ENCODE data around the gene CNPY3. TPM values are rescaled to one million over a fixed set of nuclear protein-coding genes. Genes with fewer than 3 reads are reported as not detected.

The CNPY3 gene
- total RNA-seq: 45.3 and 62.0 TPM in 2 replicates

DNA sequence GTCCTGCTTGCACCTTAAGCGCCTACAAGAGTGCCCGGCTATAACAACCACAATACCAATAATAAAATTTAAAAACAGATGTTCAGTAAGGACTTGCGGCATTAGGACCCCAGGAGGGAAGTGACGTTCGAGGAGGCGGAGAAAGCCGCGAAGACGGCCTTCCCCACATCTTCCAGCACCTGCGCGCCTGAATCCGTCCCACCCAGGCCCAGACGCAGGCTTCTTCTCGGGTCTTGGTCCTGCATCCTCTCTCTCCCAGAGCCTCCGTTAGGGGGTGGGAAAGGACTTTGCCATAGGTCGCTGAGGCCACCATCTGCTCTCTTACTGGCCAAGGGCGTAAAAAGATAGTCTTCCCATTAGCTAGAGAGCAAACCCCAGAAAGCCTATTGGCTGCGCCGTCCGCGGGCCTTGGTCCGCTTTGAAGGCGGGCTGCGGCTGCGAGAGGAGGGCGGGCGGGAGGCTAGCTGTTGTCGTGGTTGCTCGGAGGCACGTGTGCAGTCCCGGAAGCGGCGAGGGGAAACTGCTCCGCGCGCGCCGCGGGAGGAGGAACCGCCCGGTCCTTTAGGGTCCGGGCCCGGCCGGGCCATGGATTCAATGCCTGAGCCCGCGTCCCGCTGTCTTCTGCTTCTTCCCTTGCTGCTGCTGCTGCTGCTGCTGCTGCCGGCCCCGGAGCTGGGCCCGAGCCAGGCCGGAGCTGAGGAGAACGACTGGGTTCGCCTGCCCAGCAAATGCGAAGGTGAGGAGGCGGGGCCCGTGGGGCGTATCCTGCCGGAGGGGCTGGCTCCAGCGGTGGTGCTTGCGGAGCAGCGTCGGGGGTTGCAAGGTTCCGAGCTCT, at the start of gene CNPY3:
Gene CNPY3, plus strand, starts transcription at position 495 of the 835 bp plus-strand sequence. Its CDS starts 91 bp downstream, at position 586.

DNA sequence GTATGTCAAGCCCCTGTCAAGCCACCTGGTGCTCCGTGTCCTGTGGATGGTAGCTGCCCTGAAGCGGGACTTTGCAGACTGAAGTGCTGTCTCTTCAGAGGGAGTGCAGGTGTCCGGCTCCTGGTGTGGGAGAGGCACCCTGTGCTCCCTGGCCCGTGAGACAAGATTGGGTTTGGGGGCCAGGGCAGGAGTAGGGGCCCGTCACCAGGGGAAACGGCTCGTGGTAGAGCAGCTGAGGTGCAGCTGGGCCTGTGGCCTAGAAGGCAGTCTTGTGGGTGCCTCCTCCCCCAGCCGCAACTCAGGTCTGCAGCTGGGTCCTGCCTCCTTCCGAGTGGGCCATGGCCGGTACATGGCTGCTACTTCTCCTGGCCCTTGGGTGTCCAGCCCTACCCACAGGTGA, 13.5 kb upstream of the CNPY3 start, which contains the start of gene PTCRA:
Gene PTCRA, plus strand, starts transcription at position 322 of the 400 bp plus-strand sequence. Its CDS starts 17 bp downstream, at position 339.

DNA sequence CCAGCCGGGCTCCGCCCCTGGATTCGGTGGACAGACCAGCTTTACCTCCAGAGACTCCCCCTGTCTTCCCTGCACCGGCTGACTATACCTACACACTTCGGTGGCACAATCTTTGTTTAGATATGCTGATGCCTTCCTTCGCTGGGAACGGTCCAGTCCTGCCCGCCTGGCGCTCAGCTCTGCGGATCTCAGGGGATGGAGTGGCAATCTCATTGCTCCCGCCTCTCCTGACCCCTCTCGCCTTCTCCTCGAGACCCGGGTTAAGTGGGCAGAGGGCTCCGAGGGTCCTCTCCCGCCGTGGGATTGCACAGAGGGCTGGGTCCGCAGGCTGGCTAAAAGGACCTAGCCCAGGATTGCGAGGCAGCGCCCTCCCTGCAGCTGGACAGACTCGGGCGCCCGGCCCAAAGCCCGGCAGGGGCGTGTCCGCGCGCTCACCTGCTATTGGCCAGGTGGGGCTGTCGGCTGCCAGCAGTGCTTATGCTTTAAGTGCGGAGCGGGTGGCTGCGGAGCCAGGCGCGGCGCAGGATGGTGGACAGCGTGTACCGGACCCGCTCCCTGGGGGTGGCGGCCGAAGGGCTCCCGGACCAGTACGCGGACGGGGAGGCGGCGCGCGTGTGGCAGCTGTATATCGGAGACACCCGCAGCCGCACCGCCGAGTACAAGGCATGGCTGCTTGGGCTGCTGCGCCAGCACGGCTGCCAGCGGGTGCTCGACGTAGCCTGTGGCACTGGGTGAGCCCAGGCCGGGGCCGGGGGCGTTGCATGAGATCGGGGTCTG, 31.2 kb downstream of the CNPY3 start, which contains the start of gene GNMT:
Gene GNMT, plus strand, starts transcription at position 512 of the 777 bp plus-strand sequence. Its CDS starts 14 bp downstream, at position 526.

DNA sequence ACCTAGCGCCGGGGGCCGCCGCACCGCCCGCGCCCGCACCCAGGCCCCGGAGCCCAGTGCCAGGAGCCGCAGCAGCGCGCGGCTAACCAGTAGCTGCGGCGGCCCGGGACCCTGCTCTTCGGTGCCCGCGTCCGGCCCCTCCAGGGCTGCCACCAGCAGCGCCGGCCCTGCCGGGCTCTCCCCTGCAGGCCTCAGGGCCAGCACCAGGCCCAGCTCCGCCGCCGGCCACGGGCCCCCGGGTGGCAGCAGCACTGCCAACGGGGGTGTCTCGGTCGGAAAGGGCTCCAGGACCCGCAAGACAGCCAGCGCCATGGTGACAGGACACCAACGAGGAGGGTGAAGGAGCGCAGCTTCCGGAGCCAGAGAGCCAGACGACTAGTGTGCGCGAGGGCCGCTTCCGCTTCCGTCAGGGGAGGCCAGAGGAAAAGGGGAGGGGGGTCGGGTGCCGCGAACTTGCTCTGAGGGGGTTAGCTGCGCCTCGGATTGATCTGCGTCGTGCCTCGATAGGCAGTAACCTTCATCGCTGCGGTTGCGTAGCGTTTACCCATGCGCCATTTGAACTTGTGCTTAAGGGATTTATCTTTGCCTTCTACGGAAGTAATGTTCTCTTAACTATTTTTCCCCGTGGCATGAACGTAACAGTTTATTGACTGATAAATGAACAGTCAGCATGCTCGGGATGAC, 49.7 kb downstream of the CNPY3 start, which contains the start of gene PEX6:
Gene PEX6, minus strand, starts transcription at position 343 of the 684 bp plus-strand sequence. Its CDS starts 31 bp downstream, at position 312.

DNA sequence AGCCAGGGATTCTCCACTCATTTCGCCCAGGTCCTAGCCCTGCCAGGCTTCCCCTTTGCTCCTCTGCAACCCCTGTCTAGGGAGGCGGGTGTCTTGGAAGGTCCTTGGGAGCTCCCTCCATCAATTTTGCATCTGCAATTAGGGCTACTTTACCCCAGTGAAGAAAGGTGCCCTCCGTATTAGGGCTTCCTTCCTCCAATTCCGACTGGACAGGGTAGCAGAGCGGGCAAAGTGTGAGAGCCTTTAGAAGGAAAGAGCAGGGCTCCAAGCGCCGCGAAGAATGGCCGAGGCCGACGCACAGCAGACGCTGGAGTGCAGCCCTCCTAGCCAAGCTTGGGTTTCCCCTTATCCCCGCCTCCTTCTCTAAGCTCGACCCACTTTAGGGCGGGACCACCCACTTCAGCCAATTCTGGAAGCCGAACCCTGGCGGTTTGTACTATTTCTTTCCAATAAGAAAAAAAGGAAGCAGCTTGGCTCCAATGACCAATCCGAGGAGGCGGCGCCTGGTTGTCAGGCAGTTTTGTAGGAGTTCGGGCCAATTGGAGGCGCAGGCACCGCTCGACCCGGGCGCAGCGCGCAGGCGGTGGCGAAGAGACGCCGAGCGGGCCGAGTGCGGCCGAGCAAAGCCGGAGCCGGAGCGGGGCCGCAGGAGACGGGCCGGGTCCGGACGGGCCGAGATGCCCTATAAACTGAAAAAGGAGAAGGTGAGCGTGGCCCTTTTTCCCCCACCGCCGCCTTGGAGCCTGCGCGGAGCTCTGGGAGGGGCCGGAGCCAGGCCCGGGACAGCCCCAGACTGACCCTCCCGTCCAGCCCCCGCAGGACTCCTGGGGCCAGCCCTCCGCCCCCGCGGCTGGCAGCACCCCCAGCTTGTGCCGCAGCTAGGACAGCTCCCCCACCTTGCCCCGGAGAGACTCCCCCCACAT, 55.0 kb downstream of the CNPY3 start, which contains the start of gene PPP2R5D:
Gene PPP2R5D, plus strand, starts transcription at position 570 of the 923 bp plus-strand sequence. Its CDS starts 108 bp downstream, at position 678.

Other genes starting within 250 kb of the CNPY3 start
- not detected in 2 replicates for gene PRPH2, start 206.9 kb upstream of the CNPY3 start, total RNA-seq
- 33.1 and 36.2 TPM in 2 replicates for gene TBCC, start 183.4 kb upstream of the CNPY3 start, total RNA-seq
- gene BICRAL, start 147.4 kb upstream of the CNPY3 start, total RNA-seq: 2.1 and 4.4 TPM in 2 replicates
- 96.4 and 119 TPM in 2 replicates for gene RPL7L1, start 49.9 kb upstream of the CNPY3 start, total RNA-seq
- gene PTCRA, start 13.4 kb upstream of the CNPY3 start, total RNA-seq: not detected in 2 replicates
- gene GNMT, start 31.3 kb downstream of the CNPY3 start, total RNA-seq: not detected in 2 replicates
- gene PEX6, start 49.7 kb downstream of the CNPY3 start, total RNA-seq: 28.0 and 37.4 TPM in 2 replicates
- 40.5 and 48.1 TPM in 2 replicates for gene PPP2R5D, start 55.1 kb downstream of the CNPY3 start, total RNA-seq
- gene MEA1, start 84.5 kb downstream of the CNPY3 start, total RNA-seq: 76.3 and 99.3 TPM in 2 replicates
- 61.0 and 76.7 TPM in 2 replicates for gene KLHDC3, start 84.8 kb downstream of the CNPY3 start, total RNA-seq
- gene RRP36, start 92.1 kb downstream of the CNPY3 start, total RNA-seq: 74.8 and 102 TPM in 2 replicates
- gene CUL7, start 124.4 kb downstream of the CNPY3 start, total RNA-seq: 11.2 and 20.9 TPM in 2 replicates
- gene MRPL2, start 130.0 kb downstream of the CNPY3 start, total RNA-seq: 42.7 and 67.2 TPM in 2 replicates
- 11.6 and 14.6 TPM in 2 replicates for gene KLC4, start 130.2 kb downstream of the CNPY3 start, total RNA-seq
- gene PTK7, start 146.8 kb downstream of the CNPY3 start, total RNA-seq: 118 and 123 TPM in 2 replicates
- gene SRF, start 241.8 kb downstream of the CNPY3 start, total RNA-seq: 21.0 and 31.2 TPM in 2 replicates

All from hair follicular keratinocyte (primary cell).